ENCODE results near the gene KCNN2. TPM values are rescaled to one million over a fixed set of nuclear protein-coding genes. Genes with fewer than 3 reads are reported as not detected.

The KCNN2 gene
- total RNA-seq, 2 experiments from 2014 or later = not detected

GRCh38 chr5:114319821-114320220, 42.0 kb upstream of the KCNN2 start:
- ChIA-PET CTCF (no interaction called here), POLR2A (no interaction called here)
- no peak overlapping the region for H3K4me3 Mint-ChIP-seq
- ATAC-seq (ENCODE audit: poor library complexity) (no peak), DNase-seq (no peak)
- H3K27ac ChIP-seq (ENCODE audit: low read depth in 1 of 2, low read length in 2 of 2) = no peak overlapping the region
- no peaks in the 10 kb centered on the region for H3K36me3 Mint-ChIP-seq (ENCODE audit: low read depth)
- H3K27me3 ChIP-seq (ENCODE audit: control insufficient read depth in 1 of 2, insufficient read depth in 2 of 2, low read length in 2 of 2) = no peaks in the 10 kb centered on the region
- intact Hi-C loops (cut with DNase I, micrococcal nuclease) = no loop called here
- H3K27me3 Mint-ChIP-seq = no peaks in the 10 kb centered on the region
- H3K9me3 Mint-ChIP-seq = no peaks in the 10 kb centered on the region
- no peaks in the 10 kb centered on the region for H3K4me1 Mint-ChIP-seq (ENCODE audit: low read depth)
- no peak overlapping the region for H3K4me3 ChIP-seq (ENCODE audit: low read length)
- no peak for TF ChIP-seq CTCF (IDR thresholded peaks at IDR 0.05)
- no peak overlapping the region for H3K27ac Mint-ChIP-seq
- no peaks in the 10 kb centered on the region for H3K4me1 ChIP-seq (ENCODE audit: insufficient read depth, low read length)
- no peaks in the 10 kb centered on the region for H3K9me3 ChIP-seq (ENCODE audit: control insufficient read depth in 1 of 2, insufficient read depth in 1 of 2, low read length in 2 of 2)
- no peaks in the 10 kb centered on the region for H3K36me3 ChIP-seq (ENCODE audit: insufficient read depth, low read length)

DNA sequence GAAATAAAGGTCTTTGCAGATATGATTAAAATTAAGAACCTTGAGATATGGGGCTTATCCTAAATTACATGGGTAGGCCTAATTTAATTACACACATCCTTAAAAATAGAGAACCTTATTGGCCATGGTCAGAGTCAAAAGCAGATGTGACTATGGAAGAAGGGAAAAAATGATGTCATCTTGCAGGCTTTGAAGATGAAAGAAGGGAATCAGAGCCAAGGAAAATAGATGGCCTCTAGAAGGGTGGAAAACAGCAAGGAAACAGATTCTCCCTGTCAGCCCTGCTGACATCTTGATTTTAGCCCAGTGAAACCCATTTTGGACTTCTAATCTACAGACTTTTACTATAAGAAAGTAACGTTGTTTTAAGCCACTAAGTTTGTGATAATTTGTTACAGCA, 37.6 kb upstream of the KCNN2 start:
- no peaks in the 10 kb centered on the region for H3K36me3 Mint-ChIP-seq (ENCODE audit: low read depth)
- no peaks in the 10 kb centered on the region for H3K27me3 Mint-ChIP-seq
- Histone ChIP-seq H3K4me3 (ENCODE audit: low read length) (no peak overlapping the region), H3K36me3 (ENCODE audit: insufficient read depth, low read length) (no peaks in the 10 kb centered on the region), H3K9me3 (ENCODE audit: control insufficient read depth in 1 of 2, insufficient read depth in 1 of 2, low read length in 2 of 2) (no peaks in the 10 kb centered on the region), H3K27ac (ENCODE audit: low read depth in 1 of 2, low read length in 2 of 2) (no peak overlapping the region), H3K27me3 (ENCODE audit: control insufficient read depth in 1 of 2, insufficient read depth in 2 of 2, low read length in 2 of 2) (no peaks in the 10 kb centered on the region), H3K4me1 (ENCODE audit: insufficient read depth, low read length) (no peaks in the 10 kb centered on the region)
- no peak for DNase-seq
- no peak for ATAC-seq (ENCODE audit: poor library complexity)
- no peak overlapping the region for H3K27ac Mint-ChIP-seq
- intact Hi-C loops (cut with DNase I, micrococcal nuclease) = no loop called here
- ChIA-PET CTCF (no interaction called here), POLR2A (no interaction called here)
- H3K4me1 Mint-ChIP-seq (ENCODE audit: low read depth) = no peaks in the 10 kb centered on the region
- no peaks in the 10 kb centered on the region for H3K9me3 Mint-ChIP-seq
- no peak overlapping the region for H3K4me3 Mint-ChIP-seq
- no peak for TF ChIP-seq CTCF (IDR thresholded peaks at IDR 0.05)

GRCh38 chr5:114325541-114325940, 36.3 kb upstream of the KCNN2 start:
- TF ChIP-seq CTCF (IDR thresholded peaks at IDR 0.05) = no peak
- Mint-ChIP-seq H3K9me3 (no peaks in the 10 kb centered on the region), H3K4me1 (ENCODE audit: low read depth) (no peaks in the 10 kb centered on the region), H3K27me3 (no peaks in the 10 kb centered on the region), H3K4me3 (no peak overlapping the region), H3K36me3 (ENCODE audit: low read depth) (no peaks in the 10 kb centered on the region), H3K27ac (no peak overlapping the region)
- Histone ChIP-seq H3K9me3 (ENCODE audit: control insufficient read depth in 1 of 2, insufficient read depth in 1 of 2, low read length in 2 of 2) (no peaks in the 10 kb centered on the region), H3K4me3 (ENCODE audit: low read length) (no peak overlapping the region), H3K4me1 (ENCODE audit: insufficient read depth, low read length) (no peaks in the 10 kb centered on the region), H3K27me3 (ENCODE audit: control insufficient read depth in 1 of 2, insufficient read depth in 2 of 2, low read length in 2 of 2) (no peaks in the 10 kb centered on the region), H3K36me3 (ENCODE audit: insufficient read depth, low read length) (no peaks in the 10 kb centered on the region), H3K27ac (ENCODE audit: low read depth in 1 of 2, low read length in 2 of 2) (no peak overlapping the region)
- DNase-seq (no peak), ATAC-seq (ENCODE audit: poor library complexity) (no peak)
- ChIA-PET POLR2A (no interaction called here), CTCF (no interaction called here)
- intact Hi-C loops (cut with DNase I, micrococcal nuclease) = no loop called here

Data from CD4-positive, alpha-beta T cell (primary cell).